HepG2 (cell line): ENCODE results near the gene SFR1.

Experiments used
- ZNF263 ChIP-seq: sonication (generic); formaldehyde crosslinking; IDR thresholded peaks from 2 replicates; pipeline ENCODE4 v1.4.0; 2020; ENCODE audit warnings: missing genetic modification reagents
- ZNF510 ChIP-seq: sonication (generic); formaldehyde crosslinking; IDR thresholded peaks from 2 replicates; pipeline ENCODE4 v1.4.0; 2020; ENCODE audit warnings: low read depth, mild to moderate bottlenecking, missing genetic modification reagents

DNA sequence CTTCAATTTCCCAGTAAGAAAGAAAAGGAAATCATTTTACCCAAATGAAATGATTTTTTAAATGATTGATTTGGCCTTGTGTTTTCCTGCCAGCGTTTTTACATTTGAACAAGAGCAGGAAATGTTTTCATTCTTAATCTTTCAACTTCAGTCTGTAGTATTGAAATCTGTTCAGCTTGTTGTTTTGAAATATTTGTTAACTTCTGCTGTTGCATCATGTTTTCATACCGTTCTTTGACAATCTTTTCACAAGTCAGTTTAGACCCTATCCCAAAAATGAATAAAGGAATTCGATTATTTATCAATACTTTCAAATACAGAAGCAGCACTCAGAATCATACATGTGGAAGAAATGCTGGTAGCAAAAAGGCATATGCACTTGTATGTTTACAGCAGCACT is 8.1 kb downstream of the SFR1 start:
- TF ChIP-seq ZNF263: no peak
- no peak for TF ChIP-seq ZNF510 (CRISPR knock-in tag)
